ENCODE data around the gene ELOF1. TPM values are rescaled to one million over a fixed set of nuclear protein-coding genes. Genes with fewer than 3 reads are reported as not detected.

ELOF1 gene
- total and polyA plus RNA-seq, 2 of the 13 experiments (the other 11 are each of a cell fraction or from before 2014, with no cell fraction given) = 14.5 to 43.2 TPM

DNA sequence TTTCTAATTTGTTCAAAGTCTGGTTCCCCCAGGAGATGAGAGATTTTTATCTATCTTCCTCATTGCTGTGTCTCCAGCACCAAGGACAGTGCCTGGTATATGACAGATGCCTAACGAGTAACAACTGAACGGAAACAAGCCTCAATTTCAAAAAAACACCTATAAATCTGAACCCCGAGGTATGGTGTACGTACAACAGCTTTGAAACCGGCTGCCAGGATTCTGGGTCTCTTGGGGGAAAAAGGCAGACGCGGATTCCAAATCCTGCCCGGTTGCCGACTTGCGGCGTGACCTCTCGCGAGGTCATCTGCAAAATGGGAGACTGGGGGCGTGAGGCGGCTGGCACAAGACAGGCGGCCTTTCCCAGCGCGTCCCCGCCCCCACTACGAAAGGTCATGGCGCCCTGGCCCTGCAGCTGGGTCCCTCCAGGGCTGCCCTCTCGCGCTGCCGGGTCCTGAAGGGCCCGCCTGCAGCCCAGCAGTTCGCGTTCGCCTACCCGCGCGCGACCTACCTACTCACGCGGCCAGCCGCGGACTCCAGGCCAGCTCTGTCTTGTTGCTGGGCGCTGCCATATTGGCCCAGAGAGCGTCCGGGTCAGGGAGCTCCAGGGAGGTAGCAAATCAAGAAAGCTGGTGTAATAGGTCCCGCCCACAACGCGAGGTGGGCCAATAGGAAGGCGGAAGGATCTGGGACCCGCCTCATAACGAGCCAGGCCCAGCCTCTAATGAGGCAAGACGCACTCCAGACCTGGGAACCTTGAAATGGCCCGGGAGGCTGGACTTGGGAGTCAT is 30.3 kb downstream of the ELOF1 start, which contains the start of gene ECSIT (continued):
- TF ChIP-seq, protein P1, sequence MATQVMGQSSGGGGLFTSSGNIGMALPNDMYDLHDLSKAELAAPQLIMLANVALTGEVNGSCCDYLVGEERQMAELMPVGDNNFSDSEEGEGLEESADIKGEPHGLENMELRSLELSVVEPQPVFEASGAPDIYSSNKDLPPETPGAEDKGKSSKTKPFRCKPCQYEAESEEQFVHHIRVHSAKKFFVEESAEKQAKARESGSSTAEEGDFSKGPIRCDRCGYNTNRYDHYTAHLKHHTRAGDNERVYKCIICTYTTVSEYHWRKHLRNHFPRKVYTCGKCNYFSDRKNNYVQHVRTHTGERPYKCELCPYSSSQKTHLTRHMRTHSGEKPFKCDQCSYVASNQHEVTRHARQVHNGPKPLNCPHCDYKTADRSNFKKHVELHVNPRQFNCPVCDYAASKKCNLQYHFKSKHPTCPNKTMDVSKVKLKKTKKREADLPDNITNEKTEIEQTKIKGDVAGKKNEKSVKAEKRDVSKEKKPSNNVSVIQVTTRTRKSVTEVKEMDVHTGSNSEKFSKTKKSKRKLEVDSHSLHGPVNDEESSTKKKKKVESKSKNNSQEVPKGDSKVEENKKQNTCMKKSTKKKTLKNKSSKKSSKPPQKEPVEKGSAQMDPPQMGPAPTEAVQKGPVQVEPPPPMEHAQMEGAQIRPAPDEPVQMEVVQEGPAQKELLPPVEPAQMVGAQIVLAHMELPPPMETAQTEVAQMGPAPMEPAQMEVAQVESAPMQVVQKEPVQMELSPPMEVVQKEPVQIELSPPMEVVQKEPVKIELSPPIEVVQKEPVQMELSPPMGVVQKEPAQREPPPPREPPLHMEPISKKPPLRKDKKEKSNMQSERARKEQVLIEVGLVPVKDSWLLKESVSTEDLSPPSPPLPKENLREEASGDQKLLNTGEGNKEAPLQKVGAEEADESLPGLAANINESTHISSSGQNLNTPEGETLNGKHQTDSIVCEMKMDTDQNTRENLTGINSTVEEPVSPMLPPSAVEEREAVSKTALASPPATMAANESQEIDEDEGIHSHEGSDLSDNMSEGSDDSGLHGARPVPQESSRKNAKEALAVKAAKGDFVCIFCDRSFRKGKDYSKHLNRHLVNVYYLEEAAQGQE (IDR thresholded peaks at IDR 0.05; ENCODE audit: borderline replicate concordance in 1 of 2, low read depth in 1 of 2, low read length in 2 of 2) = peak; percentile 55 to 98
- TF ChIP-seq ZNF607 (CRISPR knock-in tag; IDR thresholded peaks at IDR 0.05; ENCODE audit: borderline replicate concordance) (peak; percentile 81; the same call in 1 of the 2 replicates), FOXK2 (IDR thresholded peaks at IDR 0.05) (peak; percentile 6), CENPX (CRISPR knock-in tag; IDR thresholded peaks at IDR 0.05) (no peak), JUN (CRISPR knock-in tag; IDR thresholded peaks at IDR 0.05) (no peak; the same call in 1 of the 2 replicates), ZNF121 (CRISPR knock-in tag; IDR thresholded peaks at IDR 0.05) (no peak), RXRB (CRISPR knock-in tag; IDR thresholded peaks at IDR 0.05; ENCODE audit: borderline replicate concordance) (peak; percentile 77; the same call in 1 of the 2 replicates), ZSCAN12 (CRISPR knock-in tag; IDR thresholded peaks at IDR 0.05) (no peak), ZNF260 (CRISPR knock-in tag; IDR thresholded peaks at IDR 0.05; ENCODE audit: borderline replicate concordance, low read depth) (no peak), GATA4 (IDR thresholded peaks at IDR 0.05; ENCODE audit: borderline replicate concordance, low read depth) (no peak), DNMT3B (CRISPR knock-in tag; conservative IDR thresholded peaks at IDR 0.05) (peak; percentile 89), SNRNP70 (IDR thresholded peaks at IDR 0.05; ENCODE audit: low read depth, low read length) (no peak), ZSCAN22 (CRISPR knock-in tag; IDR thresholded peaks at IDR 0.05) (no peak), ZBTB3 (CRISPR knock-in tag; IDR thresholded peaks at IDR 0.05; ENCODE audit: borderline replicate concordance, low read depth) (no peak), ZNF235 (CRISPR knock-in tag; IDR thresholded peaks at IDR 0.05; ENCODE audit: borderline replicate concordance) (peak; percentile 57; the same call in 1 of the 2 replicates), TMF1 (CRISPR knock-in tag; IDR thresholded peaks at IDR 0.05; ENCODE audit: low read depth) (no peak)
- TF ChIP-seq, protein P2, sequence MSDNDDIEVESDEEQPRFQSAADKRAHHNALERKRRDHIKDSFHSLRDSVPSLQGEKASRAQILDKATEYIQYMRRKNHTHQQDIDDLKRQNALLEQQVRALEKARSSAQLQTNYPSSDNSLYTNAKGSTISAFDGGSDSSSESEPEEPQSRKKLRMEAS (IDR thresholded peaks at IDR 0.05) = peak; percentile 83
- TF ChIP-seq, protein P3, sequence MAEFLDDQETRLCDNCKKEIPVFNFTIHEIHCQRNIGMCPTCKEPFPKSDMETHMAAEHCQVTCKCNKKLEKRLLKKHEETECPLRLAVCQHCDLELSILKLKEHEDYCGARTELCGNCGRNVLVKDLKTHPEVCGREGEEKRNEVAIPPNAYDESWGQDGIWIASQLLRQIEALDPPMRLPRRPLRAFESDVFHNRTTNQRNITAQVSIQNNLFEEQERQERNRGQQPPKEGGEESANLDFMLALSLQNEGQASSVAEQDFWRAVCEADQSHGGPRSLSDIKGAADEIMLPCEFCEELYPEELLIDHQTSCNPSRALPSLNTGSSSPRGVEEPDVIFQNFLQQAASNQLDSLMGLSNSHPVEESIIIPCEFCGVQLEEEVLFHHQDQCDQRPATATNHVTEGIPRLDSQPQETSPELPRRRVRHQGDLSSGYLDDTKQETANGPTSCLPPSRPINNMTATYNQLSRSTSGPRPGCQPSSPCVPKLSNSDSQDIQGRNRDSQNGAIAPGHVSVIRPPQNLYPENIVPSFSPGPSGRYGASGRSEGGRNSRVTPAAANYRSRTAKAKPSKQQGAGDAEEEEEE (CRISPR knock-in tag; IDR thresholded peaks at IDR 0.05; ENCODE audit: borderline replicate concordance) = no peak
- TF ChIP-seq, protein P4, sequence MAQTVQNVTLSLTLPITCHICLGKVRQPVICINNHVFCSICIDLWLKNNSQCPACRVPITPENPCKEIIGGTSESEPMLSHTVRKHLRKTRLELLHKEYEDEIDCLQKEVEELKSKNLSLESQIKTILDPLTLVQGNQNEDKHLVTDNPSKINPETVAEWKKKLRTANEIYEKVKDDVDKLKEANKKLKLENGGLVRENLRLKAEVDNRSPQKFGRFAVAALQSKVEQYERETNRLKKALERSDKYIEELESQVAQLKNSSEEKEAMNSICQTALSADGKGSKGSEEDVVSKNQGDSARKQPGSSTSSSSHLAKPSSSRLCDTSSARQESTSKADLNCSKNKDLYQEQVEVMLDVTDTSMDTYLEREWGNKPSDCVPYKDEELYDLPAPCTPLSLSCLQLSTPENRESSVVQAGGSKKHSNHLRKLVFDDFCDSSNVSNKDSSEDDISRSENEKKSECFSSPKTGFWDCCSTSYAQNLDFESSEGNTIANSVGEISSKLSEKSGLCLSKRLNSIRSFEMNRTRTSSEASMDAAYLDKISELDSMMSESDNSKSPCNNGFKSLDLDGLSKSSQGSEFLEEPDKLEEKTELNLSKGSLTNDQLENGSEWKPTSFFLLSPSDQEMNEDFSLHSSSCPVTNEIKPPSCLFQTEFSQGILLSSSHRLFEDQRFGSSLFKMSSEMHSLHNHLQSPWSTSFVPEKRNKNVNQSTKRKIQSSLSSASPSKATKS (CRISPR knock-in tag; IDR thresholded peaks at IDR 0.05) = no peak
- TF ChIP-seq, protein P5, sequence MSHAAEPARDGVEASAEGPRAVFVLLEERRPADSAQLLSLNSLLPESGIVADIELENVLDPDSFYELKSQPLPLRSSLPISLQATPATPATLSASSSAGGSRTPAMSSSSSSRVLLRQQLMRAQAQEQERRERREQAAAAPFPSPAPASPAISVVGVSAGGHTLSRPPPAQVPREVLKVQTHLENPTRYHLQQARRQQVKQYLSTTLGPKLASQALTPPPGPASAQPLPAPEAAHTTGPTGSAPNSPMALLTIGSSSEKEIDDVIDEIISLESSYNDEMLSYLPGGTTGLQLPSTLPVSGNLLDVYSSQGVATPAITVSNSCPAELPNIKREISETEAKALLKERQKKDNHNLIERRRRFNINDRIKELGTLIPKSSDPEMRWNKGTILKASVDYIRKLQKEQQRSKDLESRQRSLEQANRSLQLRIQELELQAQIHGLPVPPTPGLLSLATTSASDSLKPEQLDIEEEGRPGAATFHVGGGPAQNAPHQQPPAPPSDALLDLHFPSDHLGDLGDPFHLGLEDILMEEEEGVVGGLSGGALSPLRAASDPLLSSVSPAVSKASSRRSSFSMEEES (CRISPR knock-in tag; IDR thresholded peaks at IDR 0.05) = peak; percentile 10; the same call in 1 of the 2 replicates
